Subcutaneous adipose tissue (tissue), 4 donors: ENCODE results near the gene CPPED1. TPM values are rescaled to one million over a fixed set of nuclear protein-coding genes. Genes with fewer than 3 reads are reported as not detected.

Source experiments
- total RNA-seq, 4 donors: library from RNA; depleted of rRNA; stranded (reverse); fragments of >200 nt; gene quantifications; one replicate each; pipeline ENCODE4 v1.1.0, GENCODE V29; 2016
- TF ChIP-seq, protein P1 (sequence below): fragments of 450-650 bp; IDR thresholded peaks from one replicate; pipeline ENCODE4 v1.5.1; 2016; ENCODE audit warnings: low read depth, mild to moderate bottlenecking, control low read depth, antibody characterized with exemption, moderate library complexity

Gene CPPED1
- total RNA-seq, 4 donors from 2014 or later = 15.3 to 32.0 (median 23.3) TPM

DNA sequence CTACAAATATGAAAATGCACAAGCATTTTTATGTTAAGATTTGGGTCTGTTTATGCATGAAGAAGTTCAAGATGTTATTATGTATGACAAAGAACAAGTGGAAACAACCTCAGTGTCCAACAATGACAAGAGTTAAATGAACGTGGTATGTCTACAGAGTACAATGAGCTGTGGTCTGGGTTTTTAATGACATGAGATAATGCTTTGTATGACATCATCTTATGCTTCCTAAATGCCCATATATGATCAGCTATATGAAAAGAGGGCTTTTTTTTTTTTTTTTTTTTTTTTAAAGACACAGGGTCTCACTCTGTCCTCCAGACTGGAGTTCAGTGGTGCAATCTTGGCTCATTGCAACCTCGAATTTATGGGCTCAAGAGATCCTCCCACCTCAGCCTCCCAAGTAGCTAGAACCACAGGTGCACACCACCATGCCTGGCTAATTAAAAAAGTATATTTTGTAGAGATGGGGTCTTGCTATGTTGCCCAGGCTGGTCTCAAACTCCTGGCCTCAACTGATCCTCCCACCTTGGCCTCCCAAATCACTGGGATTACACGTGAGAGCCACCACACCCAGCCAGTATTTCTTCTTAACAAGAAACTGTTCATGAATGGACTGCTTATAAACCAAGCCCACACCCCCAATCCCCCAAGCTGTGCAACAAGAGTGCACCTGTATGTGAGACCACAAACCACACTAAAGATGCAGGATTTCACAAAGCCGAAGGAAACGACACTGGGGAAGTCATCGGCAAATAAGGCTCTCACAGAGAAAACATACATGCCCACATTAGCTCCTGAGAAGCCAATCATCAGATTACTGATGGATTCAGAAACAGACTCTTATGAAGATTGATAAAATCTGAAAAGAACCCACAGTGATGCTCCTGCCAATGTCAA lies 114.5 kb downstream of the CPPED1 start:
- TF ChIP-seq, protein P1, sequence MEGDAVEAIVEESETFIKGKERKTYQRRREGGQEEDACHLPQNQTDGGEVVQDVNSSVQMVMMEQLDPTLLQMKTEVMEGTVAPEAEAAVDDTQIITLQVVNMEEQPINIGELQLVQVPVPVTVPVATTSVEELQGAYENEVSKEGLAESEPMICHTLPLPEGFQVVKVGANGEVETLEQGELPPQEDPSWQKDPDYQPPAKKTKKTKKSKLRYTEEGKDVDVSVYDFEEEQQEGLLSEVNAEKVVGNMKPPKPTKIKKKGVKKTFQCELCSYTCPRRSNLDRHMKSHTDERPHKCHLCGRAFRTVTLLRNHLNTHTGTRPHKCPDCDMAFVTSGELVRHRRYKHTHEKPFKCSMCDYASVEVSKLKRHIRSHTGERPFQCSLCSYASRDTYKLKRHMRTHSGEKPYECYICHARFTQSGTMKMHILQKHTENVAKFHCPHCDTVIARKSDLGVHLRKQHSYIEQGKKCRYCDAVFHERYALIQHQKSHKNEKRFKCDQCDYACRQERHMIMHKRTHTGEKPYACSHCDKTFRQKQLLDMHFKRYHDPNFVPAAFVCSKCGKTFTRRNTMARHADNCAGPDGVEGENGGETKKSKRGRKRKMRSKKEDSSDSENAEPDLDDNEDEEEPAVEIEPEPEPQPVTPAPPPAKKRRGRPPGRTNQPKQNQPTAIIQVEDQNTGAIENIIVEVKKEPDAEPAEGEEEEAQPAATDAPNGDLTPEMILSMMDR = no peak

DNA sequence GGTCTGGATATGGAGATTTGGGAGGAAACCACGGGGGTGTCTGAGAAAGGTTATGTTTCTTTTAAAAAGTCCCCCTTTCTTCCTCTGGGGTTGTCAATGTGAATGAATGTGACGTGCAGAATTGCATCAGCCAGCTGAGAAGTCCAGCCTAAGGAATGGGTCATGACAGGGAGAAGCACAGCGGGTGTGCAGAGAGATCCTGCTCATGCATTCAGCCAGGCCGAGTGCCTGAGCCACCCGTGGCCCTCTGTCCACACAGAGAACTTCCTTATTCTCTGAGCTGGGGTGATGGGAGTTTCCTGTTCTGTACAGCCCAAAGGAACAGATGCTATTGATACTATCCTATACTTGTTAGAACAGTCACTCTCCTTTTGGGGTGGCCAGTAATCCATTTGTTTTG lies 117.9 kb downstream of the CPPED1 start:
- TF ChIP-seq, protein P1 = no peak

DNA sequence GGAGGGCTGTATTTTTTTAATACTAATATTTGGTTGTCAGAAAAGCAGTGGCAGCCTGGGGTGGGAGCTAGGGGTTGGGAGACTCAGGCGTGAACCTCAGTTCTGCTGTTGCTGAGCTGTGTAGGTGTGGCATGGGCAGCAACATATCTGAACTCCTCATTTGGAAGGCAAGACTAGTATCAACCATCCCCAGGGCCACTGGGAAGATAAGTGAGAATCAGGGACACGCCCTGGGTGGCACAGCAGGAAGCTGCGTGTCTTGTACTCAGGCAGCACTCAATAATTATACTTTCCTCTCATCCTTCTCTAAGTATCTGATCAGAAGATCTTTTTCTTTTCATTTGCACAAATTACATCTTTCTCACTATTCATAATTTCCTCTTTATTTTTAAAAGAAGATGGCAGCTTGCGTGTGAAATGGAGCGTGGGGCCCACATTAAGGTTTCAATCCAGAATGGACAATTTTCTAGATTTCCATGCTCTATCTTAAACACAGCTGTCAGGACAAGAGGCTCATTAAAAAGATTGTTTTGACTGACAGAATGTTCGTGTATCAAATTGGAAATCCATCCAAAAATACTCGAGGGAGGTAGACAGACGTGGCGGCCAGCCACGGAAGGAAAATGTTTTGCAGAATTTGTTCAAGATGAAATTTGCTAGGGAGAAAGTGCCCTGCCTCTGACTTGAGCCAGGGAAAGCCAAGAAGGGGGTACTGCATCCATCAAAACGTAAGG lies 121.1 kb downstream of the CPPED1 start:
- TF ChIP-seq, protein P1 = no peak

DNA sequence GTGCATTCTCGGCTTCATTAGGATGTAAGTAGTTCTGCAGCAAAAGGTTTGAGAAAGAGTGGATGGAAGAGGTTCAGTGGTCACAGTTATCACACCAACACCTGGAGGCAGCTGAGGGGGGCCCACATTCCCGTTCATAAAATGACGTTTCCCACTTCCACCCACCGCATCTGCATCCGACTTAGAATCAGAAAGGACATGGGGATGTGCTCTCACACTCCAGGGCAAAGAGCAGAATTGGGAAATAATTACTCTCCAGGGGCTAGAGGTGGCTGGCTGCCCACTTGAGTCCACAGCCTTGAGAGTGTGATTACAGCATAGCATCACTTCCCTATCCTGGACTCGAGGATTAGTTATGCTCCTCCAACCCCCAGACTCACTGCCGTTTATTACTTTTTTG lies 122.0 kb downstream of the CPPED1 start:
- TF ChIP-seq, protein P1 = no peak

DNA sequence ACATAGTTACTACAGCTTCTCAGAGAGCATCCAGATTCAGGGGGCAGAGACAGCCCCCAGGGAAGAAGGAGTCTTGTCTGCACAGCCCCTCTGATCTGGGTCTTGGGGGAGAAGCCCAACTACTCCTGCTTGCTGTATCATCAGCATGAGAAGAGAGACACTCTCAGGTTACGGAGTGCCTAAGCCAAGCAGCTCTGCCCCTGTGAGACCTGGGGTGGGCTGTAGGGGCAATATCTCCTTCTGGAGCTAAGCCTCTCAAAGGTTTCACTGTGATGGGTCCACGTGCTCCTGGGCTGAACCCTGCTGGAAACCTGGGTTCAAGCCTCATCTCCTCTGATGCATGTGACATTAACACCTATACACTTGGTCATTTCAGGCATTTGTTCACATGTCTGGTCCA lies 123.2 kb downstream of the CPPED1 start:
- TF ChIP-seq, protein P1 = no peak

DNA sequence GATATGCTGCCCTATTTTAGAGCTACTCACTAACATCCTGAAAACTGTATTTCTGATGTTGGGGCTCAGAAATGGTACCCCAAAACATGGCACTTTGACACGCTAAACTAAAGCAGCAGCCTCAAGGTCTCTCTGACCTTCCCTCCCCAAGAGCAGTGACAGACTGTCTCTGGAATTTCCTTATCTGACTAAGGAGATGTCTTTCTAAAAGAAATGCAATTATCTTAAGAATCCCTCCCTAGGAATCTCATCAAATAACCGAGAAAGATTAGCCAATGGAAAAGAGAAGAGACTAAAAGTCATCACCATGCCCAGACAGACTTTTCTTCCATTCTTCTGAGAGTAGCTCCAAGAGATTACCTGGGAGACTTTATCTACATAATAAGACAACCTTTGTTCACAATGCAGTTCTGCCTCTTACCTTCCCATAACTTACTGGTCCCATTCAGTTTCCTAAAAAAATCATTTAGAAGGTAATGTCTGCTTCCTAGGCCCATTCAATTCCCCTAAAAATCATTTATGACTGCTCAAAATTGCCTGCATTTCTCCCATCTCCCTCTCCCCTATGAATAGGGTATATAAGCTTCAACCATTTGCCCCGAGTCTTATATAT lies 123.9 kb downstream of the CPPED1 start:
- TF ChIP-seq, protein P1 = no peak

DNA sequence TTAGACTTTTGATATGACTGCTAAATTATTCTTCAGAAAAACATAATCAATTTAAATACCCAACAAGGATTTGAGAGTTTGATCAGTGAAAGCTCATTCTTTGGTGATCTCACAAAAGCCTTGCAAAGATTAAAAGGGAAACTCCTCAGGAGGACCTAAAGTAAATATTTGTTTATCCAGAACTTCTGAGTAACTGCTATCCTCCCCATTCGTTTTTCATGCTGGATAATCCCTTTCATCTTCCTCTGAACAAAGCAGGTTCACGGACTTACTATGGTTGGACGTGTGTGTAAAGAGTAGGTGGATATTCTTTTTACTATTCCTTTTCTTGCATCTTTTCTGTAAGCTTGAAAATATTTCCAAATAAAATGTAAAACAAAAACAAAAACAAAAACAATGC lies 124.7 kb downstream of the CPPED1 start:
- TF ChIP-seq, protein P1 = no peak
